Right lobe of liver (tissue), 4 donors: Measurements from ENCODE around the gene DNAJC21.

Experiments
- CTCF ChIP-seq, 4 donors: fragments of 200-600 bp in 3 of 4; fragments of 450-650 bp in 1 of 4; IDR thresholded peaks; one replicate each; pipeline versions ENCODE4 v1.5.1 to v1.8.0; 2016 to 2022; ENCODE audit warnings: antibody characterized with exemption in 4 of 4, mild to moderate bottlenecking in 2 of 4
- POLR2A ChIP-seq: fragments of 450-650 bp; IDR thresholded peaks from one replicate; pipeline ENCODE4 v1.6.1; 2017; ENCODE audit warnings: antibody characterized with exemption, mild to moderate bottlenecking
- donor health status: DM: no; HTN: no; CAD: no.
- donor health status: DM: no; HTN: no; CAD: no.
- donor health status: DM: no; HTN: yes; CAD: no.

- TF ChIP-seq CTCF (IDR thresholded peaks at IDR 0.05) (no peak), POLR2A (no peak)
These were observed 66.9 kb downstream of the DNAJC21 start for GRCh38 chr5:34996261-34996660.
